GM12865 (cell line): Measurements from ENCODE around the gene ORC2.
A peak's percentile ranks its signal among the peaks of the same experiment; 100 is the strongest.

Experiments used
- DNase-seq: peaks from one replicate; pipeline ENCODE4 v3.0.0; 2010; ENCODE audit warnings: low read depth
- H3K4me3 ChIP-seq: 2 replicates; pipeline ENCODE4 v1.5.1; 2011; ENCODE audit warnings: mild to moderate bottlenecking, low read depth, low read length, control low read depth
- TF ChIP-seq, protein P1 (sequence below): IDR thresholded peaks from 2 replicates; pipeline ENCODE4 v1.5.1; 2011; ENCODE audit warnings: low read length, control low read depth, low read depth, inconsistent platforms; ENCODE audit not compliant: insufficient read depth; ENCODE audit errors: missing control alignments

Gene ORC2

DNA sequence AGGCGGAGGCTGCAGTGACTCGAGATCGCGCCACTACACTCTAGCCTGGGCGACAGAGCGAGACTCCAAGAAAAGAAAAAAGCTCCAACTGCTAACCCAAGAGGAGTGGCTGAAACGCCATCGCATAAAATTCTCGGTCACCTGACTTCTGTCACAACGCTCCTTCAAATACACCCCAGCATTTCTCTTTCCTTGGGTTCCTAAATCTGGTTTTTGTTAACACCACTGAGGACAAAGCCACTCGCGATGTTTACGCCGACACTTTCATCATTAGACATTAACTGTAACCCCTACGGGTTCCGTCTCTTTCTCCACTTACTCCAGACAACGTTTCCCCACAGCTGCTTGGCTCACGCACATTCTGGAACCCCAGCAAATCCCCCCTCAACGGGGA is 99.7 kb downstream of the ORC2 start:
- TF ChIP-seq, protein P1, sequence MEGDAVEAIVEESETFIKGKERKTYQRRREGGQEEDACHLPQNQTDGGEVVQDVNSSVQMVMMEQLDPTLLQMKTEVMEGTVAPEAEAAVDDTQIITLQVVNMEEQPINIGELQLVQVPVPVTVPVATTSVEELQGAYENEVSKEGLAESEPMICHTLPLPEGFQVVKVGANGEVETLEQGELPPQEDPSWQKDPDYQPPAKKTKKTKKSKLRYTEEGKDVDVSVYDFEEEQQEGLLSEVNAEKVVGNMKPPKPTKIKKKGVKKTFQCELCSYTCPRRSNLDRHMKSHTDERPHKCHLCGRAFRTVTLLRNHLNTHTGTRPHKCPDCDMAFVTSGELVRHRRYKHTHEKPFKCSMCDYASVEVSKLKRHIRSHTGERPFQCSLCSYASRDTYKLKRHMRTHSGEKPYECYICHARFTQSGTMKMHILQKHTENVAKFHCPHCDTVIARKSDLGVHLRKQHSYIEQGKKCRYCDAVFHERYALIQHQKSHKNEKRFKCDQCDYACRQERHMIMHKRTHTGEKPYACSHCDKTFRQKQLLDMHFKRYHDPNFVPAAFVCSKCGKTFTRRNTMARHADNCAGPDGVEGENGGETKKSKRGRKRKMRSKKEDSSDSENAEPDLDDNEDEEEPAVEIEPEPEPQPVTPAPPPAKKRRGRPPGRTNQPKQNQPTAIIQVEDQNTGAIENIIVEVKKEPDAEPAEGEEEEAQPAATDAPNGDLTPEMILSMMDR, result no peak
- DNase-seq, result no peak
- peak overlapping the region; percentile 69 for H3K4me3 ChIP-seq

DNA sequence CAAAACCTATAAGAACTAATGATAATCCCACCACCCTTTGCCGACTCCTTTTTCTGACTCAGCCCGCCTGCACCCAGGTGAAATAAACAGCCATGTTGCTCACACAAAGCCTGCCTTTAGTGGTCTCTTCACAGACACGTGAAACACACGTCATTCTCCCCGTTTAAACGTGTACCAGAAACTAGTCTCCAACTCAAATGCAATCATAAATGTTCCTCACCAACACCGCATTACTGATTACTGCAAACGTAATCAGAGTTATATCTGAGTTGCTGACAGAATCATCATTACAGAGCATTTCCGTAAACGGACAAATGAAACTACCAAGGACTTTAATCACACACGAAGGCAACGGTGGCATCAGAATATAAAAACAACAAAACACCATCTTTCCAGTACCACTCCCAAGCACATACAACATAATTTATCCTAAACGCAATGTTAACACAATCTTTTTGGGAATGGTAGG is 100.9 kb downstream of the ORC2 start:
- peak; percentile 59 for DNase-seq
- H3K4me3 ChIP-seq, result peak overlapping the region; percentile 69
- TF ChIP-seq, protein P1, result no peak

DNA sequence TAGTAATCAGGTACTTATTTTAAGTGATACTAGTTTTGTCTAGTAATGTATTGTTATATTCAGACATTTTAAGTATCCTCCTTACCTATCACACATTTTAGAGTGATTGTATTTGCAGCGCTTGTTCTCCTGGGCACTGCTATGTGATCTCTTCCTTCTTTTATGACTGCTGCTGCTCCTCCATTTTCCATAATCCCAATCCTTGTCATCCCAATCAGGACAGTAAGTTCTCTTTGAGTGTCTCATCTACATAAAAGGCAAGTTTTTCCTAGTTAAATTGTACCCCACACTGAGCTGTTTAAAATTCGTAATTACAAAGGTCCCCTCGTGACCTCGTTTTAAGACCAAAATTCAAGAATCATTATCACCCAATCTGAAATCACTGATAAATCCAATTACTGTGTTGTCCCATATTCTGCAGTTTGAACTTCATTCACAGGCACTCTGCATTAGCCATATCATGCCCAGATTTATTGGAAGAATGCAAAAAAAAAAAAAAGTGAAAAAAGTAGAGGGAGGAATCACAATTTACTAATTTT is 101.8 kb downstream of the ORC2 start:
- H3K4me3 ChIP-seq, result peak overlapping the region; percentile 69
- DNase-seq, result no peak
- TF ChIP-seq, protein P1, result no peak

DNA sequence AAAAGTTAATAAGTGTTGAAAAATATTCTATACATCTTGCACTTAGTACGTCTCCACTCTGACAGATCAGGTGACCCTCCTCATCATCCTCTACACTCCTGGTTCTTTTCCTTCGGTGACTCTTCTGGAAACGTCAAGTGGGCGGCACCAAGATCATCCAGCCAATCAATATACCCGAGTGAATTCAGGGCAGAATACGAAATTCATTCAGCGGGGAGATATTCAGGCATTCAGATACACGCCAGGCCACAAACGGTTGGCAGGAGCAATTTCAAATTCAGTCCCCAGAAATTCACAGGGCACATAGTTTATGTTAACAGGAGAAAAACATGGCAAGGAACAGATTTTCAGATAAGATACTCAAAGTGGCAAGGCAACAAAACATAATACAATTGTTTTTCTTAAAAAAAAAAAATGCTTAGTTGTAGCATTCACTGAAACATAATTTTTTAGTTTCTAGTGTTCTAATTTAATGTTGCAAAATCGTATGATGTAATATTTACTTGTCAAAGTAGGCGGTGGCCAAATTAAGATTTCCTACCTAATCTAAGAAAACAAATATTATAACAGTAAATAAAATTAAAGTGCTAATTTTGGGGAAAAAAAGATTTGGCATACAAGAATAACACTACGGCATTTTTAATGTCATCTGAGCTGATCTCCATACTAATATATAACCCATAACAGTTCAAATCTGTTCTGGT is 103.2 kb downstream of the ORC2 start:
- TF ChIP-seq, protein P1, result no peak
- DNase-seq, result no peak
- H3K4me3 ChIP-seq, result no peak overlapping the region
